Subcutaneous abdominal adipose tissue (tissue), 5 donors: ENCODE data around the gene CLPX.
"Not testable (repeated sequence)": the region's sequence is repeated elsewhere in the genome, so short reads cannot be mapped to it uniquely, and the experiment has no call there.

ENCODE experiments used
- H3K27ac ChIP-seq: one replicate; pipeline ENCODE4 v1.7.0; 2013; ENCODE audit warnings: low read depth, mild to moderate bottlenecking, inconsistent platforms, low read length, moderate library complexity
- H3K27me3 ChIP-seq, 5 donors: one replicate each; pipeline ENCODE4 v1.7.0; 2013; ENCODE audit warnings: low read length in 5 of 5, inconsistent platforms in 1 of 5; ENCODE audit not compliant: control insufficient read depth in 5 of 5, insufficient read depth in 4 of 5
- H3K36me3 ChIP-seq, 5 donors: one replicate each; pipeline ENCODE4 v1.7.0; 2013; ENCODE audit warnings: low read length in 5 of 5; ENCODE audit not compliant: control insufficient read depth in 5 of 5, insufficient read depth in 5 of 5
- H3K4me1 ChIP-seq, 5 donors: one replicate each; pipeline ENCODE4 v1.7.0; 2013; ENCODE audit warnings: low read length in 5 of 5, mild to moderate bottlenecking in 3 of 5, moderate library complexity in 1 of 5; ENCODE audit not compliant: control insufficient read depth in 5 of 5, insufficient read depth in 5 of 5
- H3K4me3 ChIP-seq, 5 donors: one replicate each; pipeline ENCODE4 v1.7.0; 2013; ENCODE audit warnings: low read length in 5 of 5, low read depth in 1 of 5
- H3K9ac ChIP-seq, 5 donors: one replicate each; pipeline ENCODE4 v1.7.0; 2013; ENCODE audit warnings: low read length in 5 of 5, mild to moderate bottlenecking in 4 of 5, moderate library complexity in 3 of 5
- H3K9me3 ChIP-seq, 5 donors: one replicate each; pipeline ENCODE4 v1.7.0; 2013; ENCODE audit warnings: low read length in 5 of 5; ENCODE audit not compliant: control insufficient read depth in 5 of 5
- donor health status: healthy.
- donor health status: healthy.
- donor health status: healthy.
- donor health status: healthy.
- donor health status: healthy.

The CLPX gene

GRCh38 chr15:65194826-65195547 is 9.8 kb upstream of the CLPX start:
- Histone ChIP-seq H3K4me3 (no peak overlapping the region), H3K36me3 (peaks cover 0 to 9% (median 0%) of the 10 kb centered on the region in 5 donors), H3K27me3 (no peaks in the 10 kb centered on the region), H3K9ac (no peak overlapping the region), H3K9me3 (no peaks in the 10 kb centered on the region), H3K4me1 (peaks cover 0 to 14% (median 2%) of the 10 kb centered on the region in 5 donors), H3K27ac (no peak overlapping the region)

GRCh38 chr15:65192016-65192415 is 6.9 kb upstream of the CLPX start:
- Histone ChIP-seq H3K4me3 (no peak overlapping the region), H3K4me1 (peaks cover 0 to 14% (median 2%) of the 10 kb centered on the region in 5 donors), H3K27me3 (no peaks in the 10 kb centered on the region), H3K36me3 (peaks cover 0 to 2% (median 0%) of the 10 kb centered on the region in 5 donors), H3K27ac (no peak overlapping the region), H3K9ac (no peak overlapping the region), H3K9me3 (no peaks in the 10 kb centered on the region)

DNA sequence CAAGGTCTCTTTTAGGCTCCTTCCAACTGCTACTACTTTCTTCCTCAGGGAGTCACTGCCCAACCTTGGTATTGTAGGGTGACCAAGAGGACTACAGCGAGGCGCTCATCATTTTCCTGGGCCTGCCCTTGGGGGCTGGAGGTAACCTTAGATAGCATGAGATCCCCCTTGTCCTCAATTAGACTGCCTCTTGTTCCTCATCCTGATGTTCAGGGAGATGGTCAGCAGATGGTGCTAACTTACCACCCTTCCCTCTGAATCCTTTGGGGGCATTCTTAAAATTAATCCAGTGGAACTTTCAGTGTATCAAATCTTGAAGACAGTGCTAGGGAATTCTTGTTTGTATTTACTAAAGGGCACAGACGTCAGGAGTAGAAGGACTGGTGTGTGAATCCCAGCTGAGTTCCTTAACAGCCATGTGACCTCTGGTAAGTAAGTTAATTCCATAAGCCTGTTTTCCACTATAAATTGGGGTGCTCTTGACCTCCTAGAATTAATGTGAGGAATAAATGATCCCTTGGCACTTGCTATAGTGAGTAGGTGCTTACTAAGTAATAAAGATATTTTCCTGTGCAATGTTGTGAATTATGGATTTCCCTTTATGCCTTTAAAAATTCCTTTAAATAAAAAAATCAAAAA is 4.1 kb upstream of the CLPX start:
- no peak overlapping the region for H3K9ac ChIP-seq
- H3K27ac ChIP-seq: no peak overlapping the region
- no peaks in the 10 kb centered on the region for H3K27me3 ChIP-seq
- no peaks in the 10 kb centered on the region for H3K36me3 ChIP-seq
- peaks cover 0 to 8% (median 5%) of the 10 kb centered on the region in 5 donors for H3K4me1 ChIP-seq
- H3K4me3 ChIP-seq: no peak overlapping the region
- no peaks in the 10 kb centered on the region for H3K9me3 ChIP-seq

DNA sequence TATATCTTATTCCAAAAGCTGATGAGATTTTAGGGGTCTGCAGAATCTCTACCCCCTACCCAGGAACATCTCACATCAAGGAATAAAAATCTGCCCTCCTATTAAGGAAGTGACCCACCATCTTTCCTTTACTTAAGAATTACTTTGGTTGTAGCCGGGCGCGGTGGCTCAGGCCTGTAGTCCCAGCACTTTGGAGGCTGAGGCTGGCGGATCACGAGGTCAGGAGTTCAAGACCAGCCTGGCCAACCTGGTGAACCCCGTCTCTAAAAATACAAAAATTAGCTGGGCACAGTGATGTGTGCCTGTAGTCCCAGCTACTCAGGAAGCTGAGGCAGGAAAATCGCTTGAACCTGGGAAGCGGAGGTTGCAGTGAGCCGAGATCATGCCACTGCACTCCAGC is 3.3 kb upstream of the CLPX start:
- H3K4me3 ChIP-seq, H3K27me3 ChIP-seq, H3K9ac ChIP-seq, H3K27ac ChIP-seq, H3K9me3 ChIP-seq, H3K36me3 ChIP-seq: not testable (repeated sequence)
- H3K4me1 ChIP-seq: peaks cover 0 to 15% (median 8%) of the 10 kb centered on the region in 5 donors

DNA sequence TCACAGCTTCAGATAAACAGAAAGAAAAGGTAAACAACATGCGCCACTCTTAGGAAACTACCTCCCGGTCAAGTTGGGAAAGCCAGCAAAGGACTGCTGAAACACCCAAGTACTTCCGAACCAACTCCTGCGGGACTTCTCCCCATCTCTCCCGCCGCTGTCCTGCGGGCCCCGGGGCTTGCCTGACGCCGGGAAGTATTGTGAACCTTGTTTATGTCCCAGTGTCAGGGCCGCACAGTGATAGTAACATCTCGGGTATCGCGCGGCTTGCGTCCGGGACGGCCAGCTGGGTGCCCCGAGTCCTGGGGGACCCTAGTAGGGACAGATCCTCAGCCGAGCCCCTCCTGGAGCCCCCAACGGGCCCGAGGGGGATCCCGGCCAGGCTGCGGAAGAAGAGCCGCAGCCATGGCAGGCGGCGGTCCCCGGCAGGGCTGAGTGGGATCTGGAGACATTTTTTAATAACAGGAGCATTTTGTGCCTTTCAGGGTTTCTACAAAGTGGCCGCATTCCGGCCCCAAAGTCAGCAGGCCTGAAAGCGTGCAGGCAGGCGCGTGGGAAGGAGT is 756 bp downstream of the CLPX start:
- Histone ChIP-seq H3K9ac (peak overlapping the region; percentile 84 to 98 (median 95)), H3K4me1 (peaks cover 0 to 27% (median 25%) of the 10 kb centered on the region in 5 donors), H3K27me3 (no peaks in the 10 kb centered on the region), H3K4me3 (peak overlapping the region; percentile 79 to 92 (median 88)), H3K27ac (peak overlapping the region; percentile 96), H3K36me3 (peaks cover 0 to 3% (median 3%) of the 10 kb centered on the region in 5 donors), H3K9me3 (no peaks in the 10 kb centered on the region)

DNA sequence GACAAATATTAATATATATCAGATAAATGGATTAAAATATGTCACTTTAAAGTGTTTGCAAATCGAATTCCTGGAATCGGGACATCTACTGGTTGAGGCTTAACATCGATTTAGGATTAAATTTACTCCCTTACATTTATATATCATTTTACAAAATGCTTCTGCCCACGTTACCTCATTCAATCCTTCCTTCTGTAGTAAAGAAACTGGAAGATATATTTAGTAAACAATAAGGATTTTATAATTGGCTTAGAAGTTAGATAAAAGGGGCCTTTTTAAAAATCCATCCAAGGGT is 1.3 kb downstream of the CLPX start:
- Histone ChIP-seq H3K9ac (peak overlapping the region; percentile 84 to 98 (median 95)), H3K36me3 (peaks cover 1 to 7% (median 5%) of the 10 kb centered on the region in 5 donors), H3K4me1 (peaks cover 0 to 25% (median 25%) of the 10 kb centered on the region in 5 donors), H3K27me3 (no peaks in the 10 kb centered on the region), H3K9me3 (no peaks in the 10 kb centered on the region), H3K4me3 (peak overlapping the region; percentile 79 to 92 (median 88)), H3K27ac (peak overlapping the region; percentile 96)

GRCh38 chr15:65182538-65182937 is 2.6 kb downstream of the CLPX start:
- Histone ChIP-seq H3K4me1 (peaks cover 0 to 25% (median 25%) of the 10 kb centered on the region in 5 donors), H3K9ac (peak overlapping the region in 1 of 5 donors; percentile 25), H3K27ac (no peak overlapping the region), H3K27me3 (no peaks in the 10 kb centered on the region), H3K4me3 (no peak overlapping the region), H3K36me3 (peaks cover 9 to 18% (median 13%) of the 10 kb centered on the region in 5 donors), H3K9me3 (no peaks in the 10 kb centered on the region)

DNA sequence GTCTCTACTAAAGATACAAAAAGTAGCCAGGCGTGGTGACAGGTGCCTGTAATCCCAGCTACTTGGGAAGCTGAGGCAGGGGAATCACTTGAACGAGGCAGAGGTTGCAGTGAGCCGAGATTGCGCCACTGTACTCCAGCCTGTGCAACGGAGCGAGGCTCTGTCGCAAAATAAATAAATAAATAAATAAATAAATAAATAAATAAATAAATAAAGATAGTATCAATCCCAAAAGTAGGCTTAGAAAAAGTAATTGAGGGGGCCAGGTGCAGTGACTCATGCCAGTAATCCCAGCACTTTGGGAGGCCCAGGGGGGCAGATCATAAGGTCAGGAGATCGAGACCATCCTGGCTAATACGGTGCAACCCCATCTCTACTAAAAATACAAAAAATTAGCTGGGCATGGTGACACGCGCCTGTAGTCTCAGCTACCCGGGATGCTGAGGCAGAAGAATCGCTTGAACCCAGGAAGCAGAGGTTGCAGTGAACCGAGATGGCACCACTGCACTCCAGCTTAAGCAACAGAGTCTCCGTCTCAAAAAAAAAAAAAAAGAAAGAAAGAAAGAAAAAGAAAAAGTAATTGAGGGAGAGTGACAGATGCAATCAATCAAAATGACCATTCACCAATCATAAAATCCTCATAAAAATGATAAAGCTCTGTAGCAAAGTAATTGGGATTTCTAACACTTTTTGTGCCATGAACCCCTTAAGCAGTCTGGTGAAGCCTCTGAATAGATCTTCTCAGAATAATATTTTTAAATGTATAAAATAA is 3.4 kb downstream of the CLPX start:
- H3K27ac ChIP-seq, H3K4me3 ChIP-seq, H3K27me3 ChIP-seq, H3K9me3 ChIP-seq: not testable (repeated sequence)
- H3K36me3 ChIP-seq: peaks cover 12 to 25% (median 19%) of the 10 kb centered on the region in 5 donors
- peaks cover 0 to 25% (median 25%) of the 10 kb centered on the region in 5 donors for H3K4me1 ChIP-seq
- H3K9ac ChIP-seq: peak overlapping the region in 1 of 5 donors; percentile 11

DNA sequence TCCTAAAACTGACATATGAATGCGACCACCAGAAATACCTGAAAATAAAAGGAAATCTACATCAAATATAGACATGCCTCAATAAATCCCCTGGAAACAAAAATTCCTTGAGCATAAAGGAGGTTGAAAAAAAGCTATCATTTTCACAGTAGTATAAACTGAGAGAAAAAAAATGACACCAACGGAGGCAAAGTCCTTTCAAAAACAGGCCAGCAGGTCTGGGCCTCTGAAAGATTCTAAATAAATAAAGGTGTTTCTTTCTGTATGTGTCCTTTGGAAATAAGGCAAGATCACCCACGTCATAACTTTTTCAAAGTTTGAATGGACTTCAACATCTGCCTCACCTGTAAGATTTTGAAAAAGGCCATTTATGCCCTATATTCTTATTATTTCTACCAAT is 5.0 kb downstream of the CLPX start:
- Histone ChIP-seq H3K9me3 (no peaks in the 10 kb centered on the region), H3K27ac (no peak overlapping the region), H3K4me1 (peaks cover 0 to 20% (median 20%) of the 10 kb centered on the region in 5 donors), H3K27me3 (no peaks in the 10 kb centered on the region), H3K4me3 (no peak overlapping the region), H3K36me3 (peaks cover 22 to 38% (median 28%) of the 10 kb centered on the region in 5 donors), H3K9ac (peak overlapping the region in 2 of 5 donors; percentile 2 to 20)
